Right lobe of liver (tissue), 6 donors: Measurements from ENCODE around the gene FAM184A. TPM values are rescaled to one million over a fixed set of nuclear protein-coding genes. Genes with fewer than 3 reads are reported as not detected.

Source experiments
- ATAC-seq, 4 donors: fragments of 200-7000 bp; cut with Tn5 transposase; one replicate each; pipeline ENCODE4 v1.9.1; 2020; ENCODE audit warnings: mild to moderate bottlenecking in 4 of 4, moderate library complexity in 4 of 4
- DNase-seq, 3 donors: peaks; one replicate each; pipeline ENCODE4 v3.0.0-alpha.2; 2020
- H3K27ac ChIP-seq, 3 donors: fragments of 200-600 bp; one replicate each; pipeline ENCODE4 v1.8.0; 2022
- H3K27me3 ChIP-seq, 2 donors: fragments of 200-600 bp; one replicate each; pipeline ENCODE4 v1.8.0; 2022
- H3K36me3 ChIP-seq, 4 donors: fragments of 200-600 bp; sonication (generic) in 1 of 4; one replicate each; pipeline versions ENCODE4 v1.5.1 to v1.8.0; 2017 to 2022; ENCODE audit warnings: control low read depth in 1 of 4
- H3K4me1 ChIP-seq, 4 donors: fragments of 200-600 bp; sonication (generic) in 1 of 4; one replicate each; pipeline versions ENCODE4 v1.5.1 to v1.8.0; 2017 to 2022; ENCODE audit warnings: control low read depth in 1 of 4
- H3K4me3 ChIP-seq, 3 donors: fragments of 200-600 bp; one replicate each; pipeline ENCODE4 v1.8.0; 2022
- H3K9me3 ChIP-seq, 4 donors: fragments of 200-600 bp; sonication (generic) in 1 of 4; one replicate each; pipeline versions ENCODE4 v1.5.1 to v1.8.0; 2017 to 2022; ENCODE audit warnings: control low read depth in 1 of 4
- POLR2A ChIP-seq: fragments of 450-650 bp; IDR thresholded peaks from one replicate; pipeline ENCODE4 v1.6.1; 2017; ENCODE audit warnings: antibody characterized with exemption, mild to moderate bottlenecking
- WGBS: methylation state at CpG from one replicate; pipeline ENCODE4 v1.1.6; 2018; ENCODE audit warnings: low coverage, low lambda C conversion rate; ENCODE audit not compliant: insufficient coverage; ENCODE audit errors: missing lambda C conversion rate; 5-methylcytosine and 5-hydroxymethylcytosine counted together
- intact Hi-C, 2 donors: fragments of 100-400 bp; cut with DNase I; formaldehyde crosslinking; loops; one replicate each; pipeline versions ENCODE4 v1.11.2 to v1.14.1; 2022
- total RNA-seq, 6 experiments: library from RNA; depleted of rRNA in 2 of 6; stranded (reverse); fragments of >200 nt in 2 of 6; fragmentation: NEBNext Ultra II Directional in 3 of 6; extraction: Animal tissue kit (Norgen Biotek cat#: 25700) in 3 of 6; gene quantifications; one replicate each; pipeline versions ENCODE4 v1.1.0 to v1.2.4, GENCODE V29; 2016 to 2023
- TF ChIP-seq, protein P1 (sequence below), 4 donors: fragments of 200-600 bp in 3 of 4; fragments of 450-650 bp in 1 of 4; IDR thresholded peaks; one replicate each; pipeline versions ENCODE4 v1.5.1 to v1.8.0; 2016 to 2022; ENCODE audit warnings: antibody characterized with exemption in 4 of 4, mild to moderate bottlenecking in 2 of 4
- donor health status: DM: no; HTN: yes; CAD: no.
- donor health status: DM: no; HTN: no; CAD: no.
- donor health status: DM: no; HTN: no; CAD: no.
- donor health status: DM: no; HTN: yes; CAD: no.
- donor health status: DM: no; HTN: yes; CAD: no.

FAM184A gene
- total RNA-seq, 6 experiments from 2014 or later, result 2.5 to 5.0 (median 3.2) TPM

- peak; percentile 73 to 90 (median 82) for ATAC-seq
- intact Hi-C loops, result no loop called here
- Histone ChIP-seq H3K4me3 (no peak overlapping the region), H3K27me3 (no peaks in the 10 kb centered on the region), H3K4me1 (peaks cover 0 to 7% (median 0%) of the 10 kb centered on the region in 4 donors), H3K9me3 (no peaks in the 10 kb centered on the region), H3K36me3 (no peaks in the 10 kb centered on the region), H3K27ac (no peak overlapping the region)
- TF ChIP-seq, protein P1, sequence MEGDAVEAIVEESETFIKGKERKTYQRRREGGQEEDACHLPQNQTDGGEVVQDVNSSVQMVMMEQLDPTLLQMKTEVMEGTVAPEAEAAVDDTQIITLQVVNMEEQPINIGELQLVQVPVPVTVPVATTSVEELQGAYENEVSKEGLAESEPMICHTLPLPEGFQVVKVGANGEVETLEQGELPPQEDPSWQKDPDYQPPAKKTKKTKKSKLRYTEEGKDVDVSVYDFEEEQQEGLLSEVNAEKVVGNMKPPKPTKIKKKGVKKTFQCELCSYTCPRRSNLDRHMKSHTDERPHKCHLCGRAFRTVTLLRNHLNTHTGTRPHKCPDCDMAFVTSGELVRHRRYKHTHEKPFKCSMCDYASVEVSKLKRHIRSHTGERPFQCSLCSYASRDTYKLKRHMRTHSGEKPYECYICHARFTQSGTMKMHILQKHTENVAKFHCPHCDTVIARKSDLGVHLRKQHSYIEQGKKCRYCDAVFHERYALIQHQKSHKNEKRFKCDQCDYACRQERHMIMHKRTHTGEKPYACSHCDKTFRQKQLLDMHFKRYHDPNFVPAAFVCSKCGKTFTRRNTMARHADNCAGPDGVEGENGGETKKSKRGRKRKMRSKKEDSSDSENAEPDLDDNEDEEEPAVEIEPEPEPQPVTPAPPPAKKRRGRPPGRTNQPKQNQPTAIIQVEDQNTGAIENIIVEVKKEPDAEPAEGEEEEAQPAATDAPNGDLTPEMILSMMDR (IDR thresholded peaks at IDR 0.05), result no peak
- no peak for TF ChIP-seq POLR2A
- no peak for DNase-seq
- WGBS, result 17% methylated on average over 5 of the region's 6 CpGs
Observed at GRCh38 chr6:119034827-119035458, 43.5 kb downstream of the FAM184A start.

DNA sequence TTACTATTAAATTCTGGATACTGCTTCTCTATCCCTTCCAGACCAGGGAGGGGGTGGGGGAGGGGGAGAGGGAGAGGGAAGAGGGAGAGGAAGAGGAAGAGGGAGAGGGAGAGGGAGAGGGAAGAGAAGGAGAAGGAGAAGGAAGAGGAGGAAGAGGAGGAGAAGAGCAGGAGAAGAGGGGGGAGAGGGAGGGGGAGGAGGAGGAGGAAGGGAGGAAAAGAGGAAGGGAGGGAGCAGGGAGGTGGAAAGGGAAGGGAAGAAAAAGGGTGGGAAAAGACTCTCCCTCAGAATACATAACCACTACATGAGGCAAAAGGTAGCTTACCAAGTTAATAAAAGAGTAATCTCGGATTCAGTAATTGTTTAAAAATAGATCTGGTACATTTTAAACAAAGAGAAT is 46.0 kb downstream of the FAM184A start:
- no peak overlapping the region for H3K27ac ChIP-seq
- no peaks in the 10 kb centered on the region for H3K27me3 ChIP-seq
- H3K4me3 ChIP-seq, result no peak overlapping the region
- TF ChIP-seq POLR2A, result no peak
- TF ChIP-seq, protein P1 (IDR thresholded peaks at IDR 0.05), result no peak
- H3K36me3 ChIP-seq, result no peaks in the 10 kb centered on the region
- ATAC-seq (no peak), DNase-seq (no peak)
- 70% methylated on average over 1 of the region's 1 CpG for WGBS
- intact Hi-C loops, result no loop called here
- peaks cover 0 to 7% (median 0%) of the 10 kb centered on the region in 4 donors for H3K4me1 ChIP-seq
- no peaks in the 10 kb centered on the region for H3K9me3 ChIP-seq

DNA sequence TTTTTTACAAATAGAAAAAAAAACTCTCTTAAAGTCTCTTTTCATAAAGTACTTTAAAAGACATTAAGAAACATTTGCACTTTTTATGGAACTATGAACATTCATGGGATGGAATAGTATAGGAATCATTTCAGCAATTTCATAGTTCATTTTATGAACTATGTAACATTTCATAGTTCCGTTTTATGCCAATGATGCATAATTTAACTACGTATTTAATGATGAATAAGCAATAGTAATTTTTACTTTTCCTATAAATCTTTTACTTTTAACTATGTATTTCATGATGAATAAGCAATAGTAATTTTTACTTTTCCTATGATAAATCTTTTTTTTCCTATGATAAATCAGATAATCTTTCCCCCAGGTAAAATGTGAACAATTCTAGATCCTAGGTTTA is 47.7 kb downstream of the FAM184A start:
- DNase-seq (no peak), ATAC-seq (no peak)
- 94% methylated on average over 2 of the region's 2 CpGs for WGBS
- Histone ChIP-seq H3K36me3 (no peaks in the 10 kb centered on the region), H3K4me1 (peaks cover 0 to 7% (median 0%) of the 10 kb centered on the region in 4 donors), H3K27ac (no peak overlapping the region), H3K27me3 (no peaks in the 10 kb centered on the region), H3K9me3 (no peaks in the 10 kb centered on the region), H3K4me3 (no peak overlapping the region)
- TF ChIP-seq POLR2A, result no peak
- TF ChIP-seq, protein P1 (IDR thresholded peaks at IDR 0.05), result no peak
- intact Hi-C loops, result no loop called here

DNA sequence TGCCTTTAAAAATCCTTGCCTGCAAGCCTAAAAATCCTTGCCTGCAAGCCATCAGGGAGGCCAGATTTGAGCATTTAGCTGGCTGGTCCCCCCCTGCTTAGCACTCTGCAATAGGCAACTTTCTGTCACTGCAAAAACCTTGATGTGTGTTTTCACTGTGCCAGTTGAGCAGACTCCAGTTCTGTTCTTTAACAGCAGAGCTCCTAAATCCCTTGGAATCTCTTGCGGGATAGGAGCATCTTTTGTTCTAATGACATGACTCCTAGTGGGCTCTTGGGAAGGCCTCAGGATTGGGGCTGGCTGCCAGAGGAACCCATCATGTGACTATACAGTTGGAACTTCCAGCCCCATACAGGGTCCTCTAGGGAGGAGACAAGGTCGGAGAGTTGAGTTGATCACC is 50.4 kb downstream of the FAM184A start:
- no peak for ATAC-seq
- no peak for TF ChIP-seq POLR2A
- TF ChIP-seq, protein P1 (IDR thresholded peaks at IDR 0.05), result no peak
- H3K4me1 ChIP-seq, result no peaks in the 10 kb centered on the region
- no peaks in the 10 kb centered on the region for H3K9me3 ChIP-seq
- intact Hi-C loops, result no loop called here
- no peak overlapping the region for H3K27ac ChIP-seq
- WGBS, result 100% methylated on average over 1 of the region's 2 CpGs
- no peaks in the 10 kb centered on the region for H3K36me3 ChIP-seq
- no peak overlapping the region for H3K4me3 ChIP-seq
- DNase-seq, result no peak
- H3K27me3 ChIP-seq, result no peaks in the 10 kb centered on the region

DNA sequence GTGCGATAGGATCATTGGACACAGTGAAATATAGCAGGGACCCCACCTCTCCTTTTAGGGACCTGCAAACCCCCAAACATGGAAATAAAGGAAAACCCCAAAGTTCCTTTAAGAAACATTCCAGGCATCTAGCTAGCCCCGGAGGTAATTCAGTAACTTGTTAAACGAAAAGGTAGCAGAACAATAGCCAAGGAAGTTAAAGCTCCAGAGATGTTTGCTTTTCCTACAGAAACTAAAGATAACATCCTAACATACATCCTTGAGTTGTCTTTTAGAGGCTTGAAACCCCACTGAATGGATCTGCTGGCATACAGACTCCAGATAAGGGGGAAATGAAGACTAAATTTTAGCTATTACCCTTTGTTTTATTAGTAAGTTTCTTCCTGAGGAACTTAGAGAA is 51.0 kb downstream of the FAM184A start:
- no peak overlapping the region for H3K4me3 ChIP-seq
- 81% methylated on average over 3 of the region's 3 CpGs for WGBS
- no peaks in the 10 kb centered on the region for H3K9me3 ChIP-seq
- no peaks in the 10 kb centered on the region for H3K4me1 ChIP-seq
- no peak overlapping the region for H3K27ac ChIP-seq
- no peaks in the 10 kb centered on the region for H3K27me3 ChIP-seq
- ATAC-seq (no peak), DNase-seq (no peak)
- H3K36me3 ChIP-seq, result no peaks in the 10 kb centered on the region
- intact Hi-C loops, result no loop called here
- no peak for TF ChIP-seq POLR2A
- TF ChIP-seq, protein P1 (IDR thresholded peaks at IDR 0.05), result no peak
